G401 (cell line): Measurements from ENCODE around the gene BOLA1. TPM values are rescaled to one million over a fixed set of nuclear protein-coding genes. Genes with fewer than 3 reads are reported as not detected.
"Not testable (repeated sequence)": the region's sequence is repeated elsewhere in the genome, so short reads cannot be mapped to it uniquely, and the experiment has no call there.

Experiments
- DNase-seq: peaks from one replicate; pipeline ENCODE4 v3.0.0-alpha.2; 2015; ENCODE audit warnings: low spot score
- in situ Hi-C: cut with HindIII; loops from 2 replicates; pipeline ENCODE4 v1.10.0; 2016; ENCODE audit warnings: low sequenced_read_pairs, mixed read lengths
- total RNA-seq: library from RNA; depleted of rRNA; stranded (reverse); fragments of >200 nt; shearing (Covaris generic); gene quantifications from 2 replicates; pipeline ENCODE4 v1.2.3, GENCODE V29; 2014

BOLA1 gene
- total RNA-seq, 1 experiment from 2014 or later: not detected

DNA sequence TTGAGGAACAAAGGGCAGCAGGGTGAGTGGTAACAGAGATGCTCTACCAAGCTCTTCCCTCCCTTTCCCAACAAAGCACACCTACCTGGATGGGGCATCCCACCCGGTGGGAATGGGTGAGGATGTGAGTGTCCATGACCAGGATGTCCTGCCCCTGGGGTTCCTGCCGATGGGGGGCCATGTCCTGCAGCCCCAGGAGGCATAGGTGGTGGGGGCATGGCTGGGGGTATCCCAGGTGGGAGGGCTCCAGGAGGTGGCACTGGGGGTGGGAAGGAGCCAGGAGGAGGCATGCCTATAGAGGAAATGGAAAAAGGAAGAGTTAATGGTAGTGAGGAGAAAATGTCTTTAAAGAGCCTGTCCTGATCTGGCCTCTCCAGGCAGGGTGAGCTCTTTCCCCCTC lies 26.4 kb downstream of the BOLA1 start:
- in situ Hi-C loops: no loop called here
- DNase-seq: no peak

DNA sequence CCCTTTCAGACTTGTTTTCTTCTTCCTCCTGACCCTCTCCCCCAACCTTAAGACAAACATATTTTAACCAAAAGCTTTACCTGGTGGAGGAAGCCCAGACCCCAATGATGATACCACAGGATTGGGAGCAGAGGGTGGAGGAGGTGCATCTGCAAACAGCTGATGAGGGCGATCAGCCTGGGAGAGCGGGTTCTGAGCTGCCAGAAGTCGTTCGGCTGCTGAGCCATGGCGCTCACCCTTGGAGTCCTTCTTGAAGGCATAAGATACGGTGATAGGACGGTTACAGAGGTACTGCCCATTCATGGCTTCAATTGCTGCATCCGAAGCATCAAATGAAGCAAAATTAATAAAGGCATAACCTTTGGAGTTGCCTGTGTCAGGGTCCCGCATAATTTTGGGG lies 26.9 kb downstream of the BOLA1 start:
- no peak for DNase-seq
- in situ Hi-C loops: no loop called here

- no peak for DNase-seq
- in situ Hi-C loops: no loop called here
Measured at GRCh38 chr1:149927056-149927562, 27.7 kb downstream of the BOLA1 start.

GRCh38 chr1:149927563-149928400 lies 28.4 kb downstream of the BOLA1 start, which contains the start of gene SF3B4:
TSS of gene SF3B4 (minus strand) at chr1:149927803. CDS start at chr1:149927759, 44 bp downstream.
- DNase-seq: peak; percentile 97
- in situ Hi-C loops: no loop called here

- no peak for DNase-seq
- in situ Hi-C loops: no loop called here
Measured at GRCh38 chr1:149928401-149928724, 29.0 kb downstream of the BOLA1 start.

- in situ Hi-C loops: no loop called here
- DNase-seq: no peak
Measured at GRCh38 chr1:149929856-149930255, 30.5 kb downstream of the BOLA1 start.

DNA sequence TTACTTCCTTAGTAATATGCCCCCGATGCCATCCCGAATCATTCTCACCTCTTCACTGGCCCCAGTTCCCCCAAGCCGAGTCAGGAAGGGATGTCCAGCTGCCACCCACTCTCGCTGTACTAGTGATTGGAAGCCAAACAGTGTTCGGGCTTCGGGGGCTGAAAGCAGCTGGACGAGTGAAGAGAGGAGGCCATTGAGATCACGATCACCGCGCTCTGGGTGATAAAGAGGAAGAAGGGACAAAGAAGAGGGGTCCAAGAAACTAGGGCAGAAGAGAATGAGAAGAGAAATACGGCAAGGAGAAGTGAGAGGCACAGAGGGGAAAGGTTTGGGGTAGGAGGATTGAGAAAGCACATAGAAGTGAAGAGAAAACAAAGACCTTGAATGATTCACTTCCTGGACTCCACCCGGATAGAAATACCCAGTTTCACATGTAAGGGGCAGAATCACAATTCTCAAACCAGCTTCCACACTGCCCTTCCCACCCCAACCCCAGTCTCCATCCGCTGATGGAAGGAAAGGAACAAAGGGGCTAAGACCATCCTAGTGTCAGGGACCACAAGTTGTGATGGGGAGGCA lies 31.9 kb downstream of the BOLA1 start:
- in situ Hi-C loops: no loop called here
- no peak for DNase-seq

DNA sequence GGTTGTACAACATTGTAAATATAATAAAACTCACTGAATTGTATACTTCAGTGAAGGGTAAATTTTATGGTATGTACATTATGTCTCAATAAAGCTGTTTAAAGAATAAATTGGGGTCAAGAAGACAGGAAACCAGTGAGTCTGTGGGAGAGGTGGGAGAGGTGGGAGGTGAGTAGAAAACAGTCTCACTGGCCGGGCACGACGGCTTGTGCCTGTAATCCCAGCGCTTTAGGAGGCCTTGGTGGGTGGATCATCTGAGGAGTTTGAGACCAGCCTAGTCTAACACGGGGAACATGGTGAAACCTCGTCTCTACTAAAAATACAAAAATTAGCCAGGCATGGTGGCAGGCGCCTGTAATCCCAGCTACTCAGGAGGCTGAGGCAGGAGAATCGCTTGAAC lies 33.1 kb downstream of the BOLA1 start:
- no peak for DNase-seq
- in situ Hi-C loops: no loop called here

DNA sequence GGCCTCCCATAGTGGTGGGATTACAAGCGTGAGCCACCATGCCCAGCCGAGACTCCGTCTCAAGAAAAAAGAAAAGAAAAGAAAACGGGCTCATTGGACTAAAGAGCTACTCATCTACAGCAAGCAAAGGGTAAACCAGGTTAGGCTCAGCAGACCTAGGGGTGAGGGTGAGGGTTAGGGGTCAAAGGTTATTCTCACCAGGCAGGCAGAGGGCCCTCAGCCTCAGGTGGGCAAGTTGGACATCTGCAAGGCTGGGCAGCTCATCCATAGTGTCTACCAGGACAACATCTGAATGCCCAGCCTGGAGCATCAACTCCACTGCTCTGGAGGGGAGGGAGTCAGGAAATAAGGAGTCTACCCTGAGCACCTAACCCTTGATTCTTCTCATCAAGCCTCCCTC lies 33.8 kb downstream of the BOLA1 start:
- in situ Hi-C loops: no loop called here
- no peak for DNase-seq

DNA sequence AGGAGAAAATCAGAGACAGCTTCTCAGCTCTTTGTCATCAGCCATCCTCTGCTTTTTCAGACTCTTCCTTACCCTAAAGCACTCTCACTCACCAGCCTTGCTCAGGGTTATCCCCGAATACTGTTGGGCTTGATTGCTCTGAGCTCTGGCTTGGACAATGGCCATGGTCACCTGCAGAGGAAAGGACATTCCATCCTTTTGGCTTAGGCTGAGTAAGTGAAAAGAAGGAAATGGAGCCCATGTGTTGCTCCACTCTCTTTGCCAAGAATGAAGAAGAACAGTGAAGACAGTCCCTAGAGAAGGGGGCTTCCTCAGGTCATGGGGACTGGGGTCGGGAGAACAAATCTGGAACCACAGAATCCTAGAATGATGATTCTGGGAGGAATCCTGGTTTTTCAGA lies 35.0 kb downstream of the BOLA1 start:
- DNase-seq: peak; percentile 58
- in situ Hi-C loops: no loop called here

DNA sequence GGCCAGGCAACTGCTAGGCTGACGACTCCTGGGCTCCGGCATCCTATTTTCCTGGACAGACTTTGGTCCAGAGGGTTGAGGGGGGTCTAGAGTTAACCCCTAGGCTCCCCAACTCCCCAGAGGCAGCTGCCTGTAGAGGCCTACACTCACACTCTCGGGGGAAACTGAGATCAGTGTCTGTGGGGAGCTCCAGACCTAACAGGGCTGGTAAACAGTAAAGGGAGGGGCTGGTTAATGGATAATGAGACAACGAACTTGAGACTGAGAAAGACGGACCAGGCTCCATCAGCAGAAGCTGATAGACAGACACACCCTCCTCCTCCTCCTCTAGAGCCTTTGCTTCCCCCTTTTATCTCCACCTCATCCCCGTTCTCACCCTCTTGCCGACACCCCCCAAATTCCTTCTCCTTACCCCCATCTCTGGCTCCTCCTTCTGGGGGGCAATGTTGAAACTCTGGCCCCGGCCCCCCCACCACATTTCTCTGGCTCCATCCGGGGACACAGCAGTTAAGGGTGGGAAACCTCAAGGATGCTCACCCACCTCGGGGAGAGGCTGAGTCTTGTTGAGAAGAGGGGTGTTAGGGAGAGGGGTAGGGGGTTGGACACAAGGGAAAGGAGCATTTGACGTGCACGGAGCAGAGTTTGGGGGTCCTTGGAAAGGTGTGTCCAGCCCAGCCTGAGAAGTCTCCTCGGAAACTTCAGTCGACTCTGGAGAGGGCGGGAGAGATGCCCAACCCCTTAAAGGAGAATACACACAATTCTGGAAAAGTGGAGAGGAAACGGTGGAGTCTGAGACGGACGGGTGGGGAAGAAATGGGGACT lies 37.0 kb downstream of the BOLA1 start, which contains the start of gene MTMR11:
Gene MTMR11, minus strand, starts transcription at position 710 of the 822 bp plus-strand sequence. Its CDS starts 232 bp downstream, at position 478.
- DNase-seq: peak; percentile 61
- in situ Hi-C loops: no loop called here

DNA sequence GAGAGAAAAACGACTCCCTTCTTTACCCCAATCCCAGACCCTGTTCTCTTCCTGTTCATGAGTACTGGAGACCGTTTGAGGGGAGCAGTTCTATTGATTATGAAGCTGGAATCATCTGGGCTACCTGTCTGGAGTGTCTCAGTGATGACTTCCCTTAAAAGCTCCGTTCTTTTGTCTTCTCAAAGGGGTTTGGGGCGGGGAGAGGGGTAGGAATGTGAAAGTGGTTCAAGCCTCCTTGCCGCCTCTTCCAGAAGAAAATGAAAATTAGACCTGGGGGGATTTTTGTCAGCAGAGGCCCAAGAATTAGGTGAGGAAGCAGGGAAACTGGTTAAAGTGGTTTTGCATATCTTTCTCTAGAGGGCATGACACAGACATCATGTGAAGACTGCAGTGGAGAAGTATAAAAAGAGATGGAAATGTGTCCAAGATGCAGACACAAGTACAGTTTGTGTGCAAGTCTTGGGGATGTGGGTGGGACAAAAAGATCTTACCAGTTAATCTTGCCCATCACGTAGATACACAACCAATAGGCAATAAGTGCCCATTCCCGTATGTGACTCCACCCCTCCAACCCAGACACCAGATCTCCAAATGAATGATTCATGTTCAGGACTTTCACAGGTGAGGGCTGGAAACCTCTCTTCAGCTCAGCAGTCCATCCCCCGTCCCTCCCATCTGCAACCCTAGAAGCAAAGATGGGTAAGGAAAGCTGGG lies 37.8 kb downstream of the BOLA1 start:
- peak; percentile 67 for DNase-seq
- in situ Hi-C loops: no loop called here

DNA sequence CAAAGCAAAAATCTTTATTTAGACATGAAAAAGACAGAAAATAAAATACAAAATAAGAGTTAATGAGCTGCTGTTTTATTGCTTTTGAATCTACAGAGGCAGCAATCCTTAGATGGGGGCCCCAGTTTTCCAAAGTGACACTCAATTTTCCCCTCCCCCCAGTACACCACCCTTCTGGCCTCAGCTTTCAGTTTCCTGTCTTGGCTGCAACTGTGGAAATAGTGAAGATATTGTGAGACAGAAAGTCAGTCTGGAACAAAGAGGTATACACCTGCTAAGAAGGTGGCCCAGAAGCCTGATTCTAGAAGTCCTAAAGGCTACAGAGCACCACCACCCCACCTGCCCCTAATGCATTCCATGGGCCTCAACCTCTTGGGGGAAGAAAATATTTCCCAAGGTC lies 38.4 kb downstream of the BOLA1 start:
- in situ Hi-C loops: no loop called here
- DNase-seq: no peak

GRCh38 chr1:149938668-149939003 lies 39.3 kb downstream of the BOLA1 start:
- in situ Hi-C loops, DNase-seq: not testable (repeated sequence)

DNA sequence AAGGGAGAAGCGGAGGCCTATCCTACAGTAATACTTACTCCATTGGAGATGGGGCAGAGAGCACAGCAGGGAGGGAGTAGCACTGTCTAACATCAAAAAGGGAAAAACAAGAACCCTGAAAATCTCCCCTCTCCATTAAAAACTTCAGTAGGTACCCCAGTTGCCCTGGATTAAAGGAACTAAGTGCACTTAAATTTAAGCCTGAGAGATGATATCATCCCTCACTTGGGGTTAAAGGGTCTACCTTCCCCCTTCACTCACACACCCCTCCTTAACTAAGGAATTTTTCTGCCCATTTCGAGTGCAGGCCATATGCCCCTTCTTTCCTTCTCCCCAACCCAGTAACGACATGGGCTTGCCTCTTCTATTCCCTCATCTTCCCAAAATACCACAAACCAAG lies 41.1 kb downstream of the BOLA1 start:
- in situ Hi-C loops: no loop called here
- DNase-seq: no peak

DNA sequence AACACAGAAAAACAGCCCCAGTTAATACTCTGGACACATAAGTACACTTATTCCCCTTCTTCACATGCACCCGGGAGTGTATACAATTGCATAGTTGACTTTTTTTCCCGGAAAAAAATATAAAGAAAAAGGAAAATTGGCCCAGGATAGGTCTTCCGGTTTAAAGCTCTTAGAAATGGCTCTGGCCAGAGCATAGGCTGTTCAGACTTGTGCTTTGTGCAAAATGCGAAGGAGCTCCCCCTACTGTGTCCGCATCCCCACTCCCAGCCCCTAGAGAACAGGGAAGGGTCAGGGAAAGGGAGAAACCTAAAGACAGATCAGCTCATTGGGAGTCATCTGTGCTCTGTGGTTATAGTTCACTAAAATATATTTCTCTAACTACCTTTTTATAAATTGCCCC lies 42.8 kb downstream of the BOLA1 start:
- DNase-seq: peak; percentile 53
- in situ Hi-C loops: no loop called here

DNA sequence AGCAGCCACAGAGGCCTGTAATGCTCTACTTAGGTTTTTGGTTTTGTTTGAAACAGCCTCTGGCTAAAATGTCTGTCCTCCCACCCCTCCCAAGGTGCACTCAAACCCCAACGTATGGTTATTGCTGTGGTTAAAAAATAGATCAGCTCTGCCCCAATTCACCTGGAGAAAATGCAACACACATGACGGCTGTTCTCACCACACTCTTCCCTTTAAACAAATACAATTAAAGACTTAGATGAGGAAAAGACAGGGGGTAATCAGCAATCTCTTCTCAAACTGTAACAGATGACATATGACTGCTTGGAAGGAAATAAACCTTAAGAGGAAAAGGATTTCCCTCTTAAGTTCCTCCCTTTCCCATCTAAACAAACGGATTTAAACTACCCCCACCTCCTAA lies 43.5 kb downstream of the BOLA1 start:
- DNase-seq: no peak
- in situ Hi-C loops: no loop called here

DNA sequence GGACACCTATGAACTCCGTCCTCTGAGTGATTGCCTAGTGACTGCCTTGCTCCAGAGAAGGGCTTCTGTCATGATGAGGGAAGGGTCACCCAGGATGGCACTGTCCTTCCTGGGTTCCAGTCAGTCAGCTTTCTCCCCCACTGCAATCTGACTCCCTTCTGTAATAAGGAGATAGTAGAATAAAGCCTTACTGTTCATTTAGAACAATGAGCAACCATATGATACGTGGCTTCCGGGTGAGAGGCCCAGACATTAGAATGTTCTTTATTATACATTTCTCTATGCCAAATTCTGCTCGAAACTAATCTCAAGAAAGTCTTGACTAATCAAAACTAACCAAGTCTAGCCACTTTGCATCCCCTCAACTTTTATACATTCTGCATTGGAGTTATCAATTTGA lies 45.8 kb downstream of the BOLA1 start:
- in situ Hi-C loops: no loop called here
- no peak for DNase-seq

DNA sequence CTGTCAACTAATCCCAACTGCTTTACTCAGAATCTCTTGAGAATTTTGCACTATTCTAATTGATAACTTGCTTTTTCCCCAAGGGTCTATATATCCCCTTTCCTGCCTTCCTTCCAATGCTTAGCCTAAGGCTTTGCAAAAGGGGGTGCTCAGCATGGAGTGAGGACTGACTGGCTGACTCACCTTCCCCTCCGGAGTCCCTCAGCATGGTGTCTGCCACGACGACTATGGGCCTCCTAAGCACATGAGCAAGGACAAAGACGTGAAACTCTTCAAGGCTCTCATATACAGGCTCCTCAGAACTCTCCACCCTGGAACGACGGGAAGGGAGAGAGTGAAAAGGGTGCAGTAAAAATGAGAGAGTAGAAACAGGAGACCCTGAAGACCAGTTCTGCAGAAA lies 50.5 kb downstream of the BOLA1 start:
- in situ Hi-C loops: no loop called here
- DNase-seq: no peak
